ENCODE results near the gene ETS2.
A peak's percentile ranks its signal among the peaks of the same experiment; 100 is the strongest.

ETS2 gene

DNA sequence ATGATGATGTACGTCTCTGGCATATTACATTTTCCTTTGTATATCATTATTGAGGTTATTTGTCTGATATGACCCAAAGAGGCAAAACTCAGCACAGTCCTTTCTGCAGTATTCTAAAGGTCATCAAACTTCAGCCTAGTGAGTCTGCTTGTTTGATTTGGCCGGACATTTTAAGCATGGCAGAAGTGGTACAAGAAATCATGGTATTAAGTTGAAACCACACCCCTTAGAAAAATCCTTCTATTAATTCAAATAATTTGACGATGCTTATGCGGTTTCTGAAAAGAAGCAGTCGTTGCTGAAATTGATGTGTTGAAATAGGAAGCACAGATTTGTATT, 5.1 kb downstream of the ETS2 start:
- Histone ChIP-seq H3K36me3 (ENCODE audit: low read depth) (peaks cover 94% of the 10 kb centered on the region), H3K4me1 (ENCODE audit: insufficient read depth, poor library complexity, severe bottlenecking) (peaks cover 60% of the 10 kb centered on the region), H3K9me3 (ENCODE audit: severe bottlenecking) (no peaks in the 10 kb centered on the region), H3K27me3 (ENCODE audit: insufficient read depth, poor library complexity, severe bottlenecking) (no peaks in the 10 kb centered on the region), H3K27ac (ENCODE audit: poor library complexity, severe bottlenecking) (peak overlapping the region; percentile 93), H3K4me3 (ENCODE audit: severe bottlenecking) (no peak overlapping the region)
- ATAC-seq (ENCODE audit: low read depth) (peak; percentile 45), DNase-seq (ENCODE audit: low spot score) (no peak)
- TF ChIP-seq CTCF (IDR thresholded peaks at IDR 0.05; ENCODE audit: poor library complexity, severe bottlenecking) = no peak

DNA sequence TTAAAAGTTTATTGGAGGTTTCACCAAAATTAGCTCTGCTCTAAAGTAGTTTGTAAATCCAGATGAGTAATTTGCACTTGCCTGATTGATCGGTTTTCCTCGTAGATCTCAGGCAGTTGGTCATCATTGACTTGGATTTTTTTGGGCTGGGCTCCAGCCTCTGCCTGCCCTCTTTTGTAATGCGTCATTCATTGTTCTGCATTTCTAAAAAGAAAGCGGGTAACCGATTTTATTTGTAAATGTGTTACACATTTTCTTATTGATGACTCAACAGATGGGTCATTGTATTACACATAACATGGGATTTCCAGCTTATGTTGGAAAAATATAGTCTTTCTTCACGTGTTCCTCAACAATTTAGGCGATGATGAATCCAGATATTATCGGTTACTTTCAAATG, 5.5 kb downstream of the ETS2 start:
- peak overlapping the region; percentile 93 for H3K27ac ChIP-seq (ENCODE audit: poor library complexity, severe bottlenecking)
- peaks cover 60% of the 10 kb centered on the region for H3K4me1 ChIP-seq (ENCODE audit: insufficient read depth, poor library complexity, severe bottlenecking)
- TF ChIP-seq CTCF (IDR thresholded peaks at IDR 0.05; ENCODE audit: poor library complexity, severe bottlenecking) = no peak
- no peak overlapping the region for H3K4me3 ChIP-seq (ENCODE audit: severe bottlenecking)
- H3K27me3 ChIP-seq (ENCODE audit: insufficient read depth, poor library complexity, severe bottlenecking) = no peaks in the 10 kb centered on the region
- ATAC-seq (ENCODE audit: low read depth) (peak; percentile 59), DNase-seq (ENCODE audit: low spot score) (no peak)
- H3K9me3 ChIP-seq (ENCODE audit: severe bottlenecking) = no peaks in the 10 kb centered on the region
- peaks cover 95% of the 10 kb centered on the region for H3K36me3 ChIP-seq (ENCODE audit: low read depth)

GRCh38 chr21:38813143-38813542, 7.4 kb downstream of the ETS2 start:
- Histone ChIP-seq H3K27ac (ENCODE audit: poor library complexity, severe bottlenecking) (peak overlapping the region; percentile 93), H3K36me3 (ENCODE audit: low read depth) (peaks cover 95% of the 10 kb centered on the region), H3K9me3 (ENCODE audit: severe bottlenecking) (no peaks in the 10 kb centered on the region), H3K4me3 (ENCODE audit: severe bottlenecking) (no peak overlapping the region), H3K27me3 (ENCODE audit: insufficient read depth, poor library complexity, severe bottlenecking) (no peaks in the 10 kb centered on the region), H3K4me1 (ENCODE audit: insufficient read depth, poor library complexity, severe bottlenecking) (peaks cover 76% of the 10 kb centered on the region)
- DNase-seq (ENCODE audit: low spot score) (no peak), ATAC-seq (ENCODE audit: low read depth) (no peak)
- no peak for TF ChIP-seq CTCF (IDR thresholded peaks at IDR 0.05; ENCODE audit: poor library complexity, severe bottlenecking)

DNA sequence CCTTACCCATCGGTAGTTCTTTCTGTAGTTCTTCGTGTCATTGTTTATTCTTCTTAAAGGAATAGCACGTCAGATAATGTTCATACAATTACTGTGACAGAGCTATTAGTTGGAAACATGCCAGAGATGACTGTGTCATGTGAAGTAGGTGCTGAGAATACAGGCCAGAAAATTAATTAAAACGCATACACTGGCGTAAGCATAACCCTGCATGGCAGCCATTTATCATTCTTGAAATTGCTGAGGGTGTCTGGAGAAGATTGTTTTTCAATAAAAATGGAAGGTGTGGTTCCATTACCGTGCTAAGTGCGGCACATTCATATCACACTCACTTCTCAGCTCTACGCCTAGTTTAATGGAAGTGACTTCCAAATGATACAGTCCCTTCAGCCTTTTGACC, 7.8 kb downstream of the ETS2 start:
- TF ChIP-seq CTCF (IDR thresholded peaks at IDR 0.05; ENCODE audit: poor library complexity, severe bottlenecking) = no peak
- H3K36me3 ChIP-seq (ENCODE audit: low read depth) = peaks cover 95% of the 10 kb centered on the region
- H3K9me3 ChIP-seq (ENCODE audit: severe bottlenecking) = no peaks in the 10 kb centered on the region
- H3K4me1 ChIP-seq (ENCODE audit: insufficient read depth, poor library complexity, severe bottlenecking) = peaks cover 73% of the 10 kb centered on the region
- ATAC-seq (ENCODE audit: low read depth) = no peak
- H3K4me3 ChIP-seq (ENCODE audit: severe bottlenecking) = no peak overlapping the region
- peak overlapping the region; percentile 93 for H3K27ac ChIP-seq (ENCODE audit: poor library complexity, severe bottlenecking)
- DNase-seq (ENCODE audit: low spot score) = no peak
- H3K27me3 ChIP-seq (ENCODE audit: insufficient read depth, poor library complexity, severe bottlenecking) = no peaks in the 10 kb centered on the region

GRCh38 chr21:38814126-38815059, 8.7 kb downstream of the ETS2 start:
- peak overlapping the region; percentile 93 for H3K27ac ChIP-seq (ENCODE audit: poor library complexity, severe bottlenecking)
- no peak overlapping the region for H3K4me3 ChIP-seq (ENCODE audit: severe bottlenecking)
- peaks cover 95% of the 10 kb centered on the region for H3K36me3 ChIP-seq (ENCODE audit: low read depth)
- no peaks in the 10 kb centered on the region for H3K27me3 ChIP-seq (ENCODE audit: insufficient read depth, poor library complexity, severe bottlenecking)
- DNase-seq (ENCODE audit: low spot score) = no peak
- no peak for ATAC-seq (ENCODE audit: low read depth)
- TF ChIP-seq CTCF (IDR thresholded peaks at IDR 0.05; ENCODE audit: poor library complexity, severe bottlenecking) = no peak
- H3K9me3 ChIP-seq (ENCODE audit: severe bottlenecking) = no peaks in the 10 kb centered on the region
- peaks cover 72% of the 10 kb centered on the region for H3K4me1 ChIP-seq (ENCODE audit: insufficient read depth, poor library complexity, severe bottlenecking)
